ENCODE data around the gene SCAMP2. TPM values are rescaled to one million over a fixed set of nuclear protein-coding genes. Genes with fewer than 3 reads are reported as not detected.

Gene SCAMP2
- total RNA-seq, 8 experiments from 2014 or later = 12.3 to 49.9 (median 24.0) TPM

DNA sequence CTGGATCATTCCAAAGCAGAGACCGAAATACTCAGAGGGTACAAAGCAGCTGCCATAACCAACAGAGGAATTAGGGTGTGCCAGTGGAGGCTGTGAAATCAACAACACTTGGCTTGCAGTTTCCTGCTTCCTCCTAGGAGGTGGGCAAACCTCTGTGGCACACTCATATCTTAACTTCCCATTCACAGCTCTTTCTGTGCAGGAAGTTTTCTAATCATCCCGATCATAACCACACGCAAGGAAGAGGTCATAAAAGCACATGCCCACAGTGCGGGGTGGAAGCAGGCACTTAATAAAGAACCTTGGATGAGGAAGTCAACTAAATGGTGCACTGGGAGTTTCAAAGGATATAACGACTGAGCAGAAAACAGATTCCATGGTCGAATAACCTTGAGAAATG, 5.1 kb downstream of the SCAMP2 start:
- in situ Hi-C loops (cut with MboI; ENCODE audit: low pct_unique_long_range_greater_than_20kb in 2 of 9, low sequenced_read_pairs in 9 of 9, unreplicated experiment in 9 of 9) = no loop called here
- no peak for ATAC-seq (replicated peaks in 6 of 8)
- Histone ChIP-seq H3K27ac (no peak overlapping the region), H3K4me3 (no peak overlapping the region), H3K4me1 (replicated peaks in 1 of 2) (peaks cover 8 to 10% of the 10 kb centered on the region in 2 donors)
- 71 to 100% (median 90%) methylated on average over 2 to 6 of the region's 6 CpGs; no CpG with 5 or more reads in 3 of the 10 experiments for WGBS, 10 experiments

DNA sequence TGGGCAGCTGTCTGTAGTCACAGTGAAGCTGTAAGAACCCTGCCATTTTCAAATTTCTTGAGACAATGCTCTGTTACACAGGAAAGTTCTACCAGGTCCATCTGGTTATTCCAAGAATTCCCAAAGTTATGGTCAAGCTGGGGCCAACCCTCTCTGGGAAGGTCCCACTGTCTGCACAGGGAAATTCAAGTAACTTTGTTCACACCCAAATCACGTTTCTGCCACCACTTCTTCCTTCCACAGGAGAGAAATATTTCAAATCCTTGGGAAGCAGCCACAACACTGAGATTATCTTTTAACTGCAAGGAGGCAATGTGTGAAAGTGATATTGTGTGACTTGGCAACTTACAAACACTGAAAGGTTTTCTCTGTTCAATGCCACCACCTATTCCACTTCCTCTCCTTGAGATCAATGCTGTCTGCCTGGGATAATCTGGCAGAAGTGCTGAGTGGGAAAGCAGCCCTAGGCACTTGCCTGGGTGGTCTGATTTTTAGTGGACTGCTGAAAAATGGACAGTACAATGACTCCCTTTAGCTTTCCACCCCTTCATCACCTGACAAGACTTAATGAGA, 5.6 kb downstream of the SCAMP2 start:
- WGBS, 10 experiments = 100% methylated on average over 1 of the region's 1 CpG; no CpG with 5 or more reads in 7 of the 10 experiments
- peaks cover 8 to 10% of the 10 kb centered on the region in 2 donors for H3K4me1 ChIP-seq (replicated peaks in 1 of 2)
- H3K27ac ChIP-seq = no peak overlapping the region
- ATAC-seq (replicated peaks in 6 of 8) = no peak
- in situ Hi-C loops (cut with MboI; ENCODE audit: low pct_unique_long_range_greater_than_20kb in 2 of 9, low sequenced_read_pairs in 9 of 9, unreplicated experiment in 9 of 9) = no loop called here
- H3K4me3 ChIP-seq = no peak overlapping the region

- peak in 2 of 8 experiments; percentile 24 to 45 for ATAC-seq (replicated peaks in 6 of 8)
- Histone ChIP-seq H3K27ac (no peak overlapping the region), H3K4me1 (replicated peaks in 1 of 2) (peaks cover 3% of the 10 kb centered on the region in 2 donors), H3K4me3 (no peak overlapping the region)
- in situ Hi-C loops (cut with MboI; ENCODE audit: low pct_unique_long_range_greater_than_20kb in 2 of 9, low sequenced_read_pairs in 9 of 9, unreplicated experiment in 9 of 9) = no loop called here
- 30 to 100% (median 93%) methylated on average over 1 to 4 of the region's 6 CpGs; no CpG with 5 or more reads in 3 of the 10 experiments for WGBS, 10 experiments
Observed at GRCh38 chr15:74866090-74866489, 7.1 kb downstream of the SCAMP2 start.

DNA sequence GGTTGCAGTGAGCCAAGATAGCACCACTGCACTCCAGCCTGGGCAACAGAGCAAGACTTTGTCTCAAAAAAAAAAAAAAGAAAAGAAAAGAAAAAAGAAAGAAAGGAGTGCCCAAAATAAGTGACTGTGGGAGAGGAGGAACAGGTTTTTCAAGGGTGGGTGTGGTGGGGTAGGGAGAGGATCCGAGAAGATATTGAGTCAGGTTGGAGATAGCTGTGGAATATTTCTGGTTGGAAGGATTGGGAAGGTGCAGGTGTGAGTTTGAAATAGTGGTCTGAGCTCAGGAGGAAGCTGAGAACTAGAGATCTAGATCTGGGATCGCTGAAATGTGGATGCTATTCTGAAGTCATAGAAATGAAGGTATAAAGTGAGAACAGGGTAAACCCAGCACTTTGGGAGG, 7.8 kb downstream of the SCAMP2 start:
- H3K4me3 ChIP-seq = no peak overlapping the region
- ATAC-seq (replicated peaks in 6 of 8) = no peak
- in situ Hi-C loops (cut with MboI; ENCODE audit: low pct_unique_long_range_greater_than_20kb in 2 of 9, low sequenced_read_pairs in 9 of 9, unreplicated experiment in 9 of 9) = no loop called here
- no peaks in the 10 kb centered on the region for H3K4me1 ChIP-seq (replicated peaks in 1 of 2)
- H3K27ac ChIP-seq = no peak overlapping the region
- WGBS, 10 experiments = 0 to 100% (median 88%) methylated on average over 1 to 2 of the region's 2 CpGs; no CpG with 5 or more reads in 3 of the 10 experiments

GRCh38 chr15:74864296-74864695, 8.9 kb downstream of the SCAMP2 start:
- H3K27ac ChIP-seq = no peak overlapping the region
- no peaks in the 10 kb centered on the region for H3K4me1 ChIP-seq (replicated peaks in 1 of 2)
- in situ Hi-C loops (cut with MboI; ENCODE audit: low pct_unique_long_range_greater_than_20kb in 2 of 9, low sequenced_read_pairs in 9 of 9, unreplicated experiment in 9 of 9) = no loop called here
- 80 to 100% (median 91%) methylated on average over 1 to 6 of the region's 6 CpGs; no CpG with 5 or more reads in 2 of the 10 experiments for WGBS, 10 experiments
- ATAC-seq (replicated peaks in 6 of 8) = no peak
- no peak overlapping the region for H3K4me3 ChIP-seq

GRCh38 chr15:74863239-74864056, 9.7 kb downstream of the SCAMP2 start:
- 40 to 89% (median 74%) methylated on average over 1 to 9 of the region's 11 CpGs; no CpG with 5 or more reads in 2 of the 10 experiments for WGBS, 10 experiments
- in situ Hi-C loops (cut with MboI; ENCODE audit: low pct_unique_long_range_greater_than_20kb in 2 of 9, low sequenced_read_pairs in 9 of 9, unreplicated experiment in 9 of 9) = no loop called here
- ATAC-seq (replicated peaks in 6 of 8) = no peak
- Histone ChIP-seq H3K4me3 (no peak overlapping the region), H3K4me1 (replicated peaks in 1 of 2) (no peaks in the 10 kb centered on the region), H3K27ac (no peak overlapping the region)

DNA sequence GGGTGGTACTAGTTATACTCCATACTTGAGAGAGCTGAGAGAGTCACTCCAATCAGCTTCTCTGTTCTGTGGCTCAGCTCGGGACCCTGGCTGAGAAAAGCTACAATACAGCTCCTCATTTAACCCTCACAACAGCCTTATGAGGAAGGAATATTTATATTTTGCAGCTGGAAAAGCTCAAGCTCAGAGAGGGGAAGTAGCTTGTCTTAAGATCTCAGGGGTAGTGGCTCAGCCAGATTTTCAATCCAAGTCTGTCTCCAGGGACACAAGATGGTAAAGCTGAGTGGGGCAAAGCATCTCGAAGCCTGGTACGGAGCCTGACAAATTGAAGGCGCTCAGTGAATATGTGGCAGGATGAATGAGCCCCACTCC, 14.8 kb downstream of the SCAMP2 start:
- no peak overlapping the region for H3K4me3 ChIP-seq
- 40 to 100% (median 80%) methylated on average over 1 to 4 of the region's 4 CpGs; no CpG with 5 or more reads in 4 of the 10 experiments for WGBS, 10 experiments
- in situ Hi-C loops (cut with MboI; ENCODE audit: low pct_unique_long_range_greater_than_20kb in 2 of 9, low sequenced_read_pairs in 9 of 9, unreplicated experiment in 9 of 9) = no loop called here

DNA sequence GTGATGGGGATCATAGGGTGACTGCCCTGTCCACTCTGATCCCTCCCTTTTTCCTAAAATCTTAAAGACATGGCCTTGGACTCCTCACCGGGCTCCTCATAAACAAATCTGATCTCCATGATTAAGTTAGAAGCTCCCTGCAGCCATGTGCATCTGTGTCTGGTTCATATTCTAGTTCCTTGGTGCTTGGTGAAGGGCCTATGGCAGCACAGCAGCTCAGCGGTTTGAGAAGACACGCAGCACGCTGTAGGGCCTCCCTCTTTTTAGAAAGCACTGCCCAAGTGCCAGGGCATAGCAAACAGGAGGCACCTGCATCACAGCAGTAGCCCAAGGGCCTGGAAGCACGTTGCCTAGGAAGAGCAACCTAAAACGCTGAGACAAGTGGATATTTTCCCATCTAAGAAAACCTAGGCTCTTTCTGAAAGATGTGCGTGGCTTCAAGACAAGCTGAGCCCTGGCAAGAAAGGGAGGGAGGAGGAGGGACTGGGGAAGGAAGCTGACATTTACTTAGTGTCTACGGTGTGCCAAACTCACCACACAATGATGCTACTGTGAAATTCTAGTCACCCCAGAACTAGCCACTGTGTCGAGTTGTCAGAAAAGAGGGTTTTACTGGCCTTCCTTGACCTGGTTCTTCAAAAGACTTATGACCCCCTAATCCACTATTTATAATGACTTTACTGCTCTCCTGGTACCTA, 15.3 kb downstream of the SCAMP2 start:
- Histone ChIP-seq H3K4me1 (replicated peaks in 1 of 2) (no peaks in the 10 kb centered on the region), H3K27ac (no peak overlapping the region), H3K4me3 (no peak overlapping the region)
- 60 to 100% (median 94%) methylated on average over 1 to 8 of the region's 9 CpGs; no CpG with 5 or more reads in 3 of the 10 experiments for WGBS, 10 experiments
- in situ Hi-C loops (cut with MboI; ENCODE audit: low pct_unique_long_range_greater_than_20kb in 2 of 9, low sequenced_read_pairs in 9 of 9, unreplicated experiment in 9 of 9) = no loop called here
- no peak for ATAC-seq (replicated peaks in 6 of 8)

More for the DNA sequence above, 14.8 kb downstream of the SCAMP2 start:
- Histone ChIP-seq H3K27ac (no peak overlapping the region), H3K4me1 (replicated peaks in 1 of 2) (no peaks in the 10 kb centered on the region)
- ATAC-seq (replicated peaks in 6 of 8) = no peak

DNA sequence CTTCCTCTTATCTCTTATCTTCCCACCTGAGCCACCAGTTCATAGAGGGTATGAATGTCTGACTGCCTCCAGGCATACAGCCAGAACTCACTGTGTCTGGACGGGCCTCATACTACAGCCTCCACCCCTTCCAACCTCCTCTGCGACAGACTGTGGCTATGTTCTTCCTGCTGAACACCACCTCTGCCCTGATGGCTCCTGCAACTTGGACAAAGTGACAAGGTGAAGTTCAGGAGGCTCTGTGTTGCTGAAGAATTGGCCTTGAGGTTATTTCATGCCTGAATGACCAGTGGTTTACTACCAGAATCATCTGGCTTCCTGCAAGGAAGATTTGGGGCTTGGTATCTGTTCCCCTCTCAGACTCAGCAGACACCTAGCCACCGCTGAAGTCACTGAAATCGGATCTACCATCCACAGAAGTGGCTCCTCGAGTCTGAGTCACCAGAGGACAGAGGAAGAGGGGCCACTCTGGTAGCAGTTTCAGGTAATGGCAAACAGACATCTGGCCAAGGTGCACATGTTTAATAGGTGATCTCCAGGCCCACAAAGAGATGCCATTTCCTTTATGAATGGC, 16.0 kb downstream of the SCAMP2 start:
- no peak for ATAC-seq (replicated peaks in 6 of 8)
- 20 to 100% (median 69%) methylated on average over 1 to 4 of the region's 5 CpGs; no CpG with 5 or more reads in 4 of the 10 experiments for WGBS, 10 experiments
- Histone ChIP-seq H3K4me1 (replicated peaks in 1 of 2) (no peaks in the 10 kb centered on the region), H3K4me3 (no peak overlapping the region), H3K27ac (no peak overlapping the region)
- in situ Hi-C loops (cut with MboI; ENCODE audit: low pct_unique_long_range_greater_than_20kb in 2 of 9, low sequenced_read_pairs in 9 of 9, unreplicated experiment in 9 of 9) = no loop called here

DNA sequence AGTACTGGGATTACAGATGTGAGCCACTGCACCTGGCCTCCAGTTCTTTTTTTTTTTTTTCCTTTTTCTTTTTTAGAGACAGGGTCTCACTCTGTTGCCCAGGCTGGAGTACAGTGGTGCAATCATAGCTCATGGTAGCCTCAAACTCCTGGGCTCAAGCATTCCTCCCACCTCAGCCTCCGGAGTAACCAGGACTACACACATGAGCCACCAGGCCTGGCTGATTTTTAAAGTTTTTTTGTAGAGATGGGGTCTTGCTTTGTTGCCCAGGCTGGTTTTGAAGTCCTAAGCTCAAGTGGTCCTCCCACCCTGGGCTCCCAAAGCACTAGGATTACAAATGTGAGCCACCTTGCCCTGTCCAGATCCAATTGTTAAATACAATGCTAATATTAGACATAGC, 16.6 kb downstream of the SCAMP2 start:
- H3K4me1 ChIP-seq (replicated peaks in 1 of 2) = no peaks in the 10 kb centered on the region
- no peak for ATAC-seq (replicated peaks in 6 of 8)
- in situ Hi-C loops (cut with MboI; ENCODE audit: low pct_unique_long_range_greater_than_20kb in 2 of 9, low sequenced_read_pairs in 9 of 9, unreplicated experiment in 9 of 9) = no loop called here
- no peak overlapping the region for H3K4me3 ChIP-seq
- H3K27ac ChIP-seq = no peak overlapping the region
- 83 to 100% methylated on average over 1 of the region's 1 CpG; no CpG with 5 or more reads in 8 of the 10 experiments for WGBS, 10 experiments

DNA sequence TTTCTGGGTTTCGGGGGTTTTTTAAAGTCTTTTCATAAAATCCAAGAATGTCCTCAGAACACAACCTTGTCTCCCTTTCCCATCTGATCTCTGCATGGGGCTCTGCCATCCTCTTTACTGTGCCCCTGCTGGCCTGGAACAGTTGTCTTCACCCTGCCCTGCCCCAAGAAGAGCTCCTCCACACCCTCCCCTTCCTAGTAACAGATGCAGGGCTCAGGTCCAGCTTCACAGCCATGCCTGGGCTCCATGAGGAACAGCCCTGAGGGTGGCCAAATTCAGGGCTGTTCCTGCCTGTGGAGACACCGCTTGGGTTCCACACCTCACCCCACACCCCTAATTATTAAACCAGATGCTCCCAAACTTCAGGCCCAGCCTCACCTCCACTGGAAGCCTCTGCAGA, 17.3 kb downstream of the SCAMP2 start:
- ATAC-seq (replicated peaks in 6 of 8) = peak in 3 of 8 experiments; percentile 90 to 97 (median 91)
- WGBS, 10 experiments = 40 to 100% (median 100%) methylated on average over 1 to 2 of the region's 2 CpGs; no CpG with 5 or more reads in 5 of the 10 experiments

DNA sequence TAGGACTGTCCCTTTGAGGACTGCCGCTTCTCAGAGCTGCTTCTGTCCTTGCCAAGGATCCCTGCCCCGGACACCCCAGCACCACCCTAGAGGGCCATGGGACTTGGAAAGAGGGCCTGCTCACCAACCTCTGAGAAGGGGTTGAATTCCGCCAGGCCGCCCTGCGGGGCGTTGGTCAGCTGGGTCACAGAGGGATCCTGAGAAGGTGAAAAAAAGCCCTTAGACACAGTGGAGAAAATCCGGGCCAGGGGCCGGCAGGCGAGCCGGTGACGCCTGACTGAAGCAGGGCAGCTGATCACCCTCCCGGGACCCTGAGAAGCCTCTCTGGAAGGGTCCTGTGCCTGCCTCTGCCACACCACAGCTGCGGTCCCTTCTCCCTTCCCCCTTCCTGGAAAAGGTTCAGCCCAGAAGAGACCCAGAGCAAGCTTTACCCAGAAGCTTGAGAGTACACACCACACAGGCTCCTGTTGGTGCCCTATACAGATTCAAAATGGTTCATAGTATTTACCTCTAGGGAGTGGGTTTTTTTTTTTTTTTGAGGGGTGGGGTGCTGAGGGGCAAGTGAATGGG, 18.6 kb downstream of the SCAMP2 start:
- Histone ChIP-seq H3K4me3 (no peak overlapping the region), H3K4me1 (replicated peaks in 1 of 2) (no peaks in the 10 kb centered on the region), H3K27ac (no peak overlapping the region)
- in situ Hi-C loops (cut with MboI; ENCODE audit: low pct_unique_long_range_greater_than_20kb in 2 of 9, low sequenced_read_pairs in 9 of 9, unreplicated experiment in 9 of 9) = no loop called here
- whole genome bisulfite sequencing, 10 experiments = 82 to 100% (median 94%) methylated on average over 1 to 8 of the region's 13 CpGs; no CpG with 5 or more reads in 5 of the 10 experiments
- peak in 1 of 8 experiments; percentile 11 for ATAC-seq (replicated peaks in 6 of 8)

More for the DNA sequence above, 17.3 kb downstream of the SCAMP2 start:
- Histone ChIP-seq H3K4me1 (replicated peaks in 1 of 2) (no peaks in the 10 kb centered on the region), H3K27ac (no peak overlapping the region), H3K4me3 (no peak overlapping the region)
- in situ Hi-C loops (cut with MboI; ENCODE audit: low pct_unique_long_range_greater_than_20kb in 2 of 9, low sequenced_read_pairs in 9 of 9, unreplicated experiment in 9 of 9) = no loop called here
